Smooth muscle cell (in vitro differentiated cells): Measurements from ENCODE around the gene AGAP3. TPM values are rescaled to one million over a fixed set of nuclear protein-coding genes. Genes with fewer than 3 reads are reported as not detected.

Experiments used
- DNase-seq: peaks from one replicate; lab custom pipeline; 2025; ENCODE audit not compliant: unreplicated experiment; lab: John Stamatoyannopoulos, UW
- H2AFZ ChIP-seq: fragments of 200-600 bp; sonication (generic); 2 replicates; pipeline ENCODE4 v1.6.0; 2016; ENCODE audit warnings: antibody characterized with exemption, low read depth, mild to moderate bottlenecking
- H3F3A ChIP-seq: fragments of 200-600 bp; sonication (generic); 2 replicates; pipeline ENCODE4 v1.6.0; 2017; ENCODE audit warnings: antibody characterized with exemption, low read depth
- H3K27ac ChIP-seq: fragments of 200-600 bp; sonication (generic); 2 replicates; pipeline ENCODE4 v1.5.1; 2016; ENCODE audit warnings: low read depth, mild to moderate bottlenecking
- H3K27me3 ChIP-seq: fragments of 200-600 bp; sonication (generic); 2 replicates; pipeline ENCODE4 v1.6.1; 2016; ENCODE audit warnings: low read depth, mild to moderate bottlenecking
- H3K36me3 ChIP-seq: fragments of 200-600 bp; sonication (generic); 2 replicates; pipeline ENCODE4 v1.5.1; 2016; ENCODE audit warnings: low read depth
- H3K4me1 ChIP-seq: fragments of 200-600 bp; sonication (generic); 2 replicates; pipeline ENCODE4 v1.5.1; 2016; ENCODE audit warnings: low read depth
- H3K4me2 ChIP-seq: fragments of 200-600 bp; sonication (generic); 2 replicates; pipeline ENCODE4 v1.6.0; 2016; ENCODE audit warnings: mild to moderate bottlenecking
- H3K4me3 ChIP-seq: fragments of 200-600 bp; sonication (generic); 2 replicates; pipeline ENCODE4 v1.5.1; 2016; ENCODE audit warnings: mild to moderate bottlenecking
- H3K79me2 ChIP-seq: fragments of 200-600 bp; sonication (generic); 2 replicates; pipeline ENCODE4 v1.6.0; 2016; ENCODE audit warnings: low read depth, mild to moderate bottlenecking
- H3K9ac ChIP-seq: fragments of 200-600 bp; sonication (generic); 2 replicates; pipeline ENCODE4 v1.6.0; 2016; ENCODE audit warnings: low read depth
- H3K9me3 ChIP-seq: fragments of 200-600 bp; sonication (generic); replicated peaks from 2 replicates; pipeline ENCODE4 v1.5.1; 2016; ENCODE audit warnings: low read depth
- H4K20me1 ChIP-seq: fragments of 200-600 bp; sonication (generic); 2 replicates; pipeline ENCODE4 v1.6.0; 2016; ENCODE audit warnings: low read depth
- CTCF ChIP-seq: fragments of 200-600 bp; sonication (generic); IDR thresholded peaks from 2 replicates; pipeline ENCODE4 v1.5.1; 2017; ENCODE audit warnings: borderline replicate concordance, mild to moderate bottlenecking, antibody characterized with exemption; ENCODE audit not compliant: insufficient read depth, poor library complexity, severe bottlenecking
- WGBS: methylation state at CpG from one replicate; pipeline ENCODE4 v1.1.7; 2016; ENCODE audit warnings: low lambda C conversion rate; 5-methylcytosine and 5-hydroxymethylcytosine counted together
- polyA plus RNA-seq: library from polyadenylated mRNA; unstranded; fragments of >200 nt; fragmentation: Nextera tagmentation; extraction: Ambion mirVana; gene quantifications from 2 replicates; pipeline ENCODE4 v1.2.1, GENCODE V29; 2016
- total RNA-seq: library from RNA; depleted of rRNA; stranded (reverse); fragments of >200 nt; gene quantifications from 2 replicates; pipeline ENCODE4 v1.2.3, GENCODE V29; 2014

Gene AGAP3
- total RNA-seq (27.2 and 29.8 TPM in 2 replicates), polyA plus RNA-seq (51.4 and 87.3 TPM in 2 replicates)

GRCh38 chr7:151085691-151086620, at the start of gene AGAP3:
TSS of gene AGAP3 (plus strand) at chr7:151086475. CDS start at chr7:151086742, 267 bp downstream.
- H3K36me3 ChIP-seq = no peaks in the 10 kb centered on the region
- DNase-seq = peak; percentile 67
- peak within 1 kb of the TSS; percentile 93 for H3K27ac ChIP-seq
- no peaks in the 10 kb centered on the region for H3K27me3 ChIP-seq
- WGBS = 2% methylated on average over 23 of the region's 84 CpGs
- H2AFZ ChIP-seq = peak within 1 kb of the TSS; percentile 84
- peaks cover 30% of the 10 kb centered on the region for H3F3A ChIP-seq
- H3K4me3 ChIP-seq = peak within 1 kb of the TSS; percentile 61
- peaks cover 45% of the 10 kb centered on the region for H3K4me1 ChIP-seq
- H3K79me2 ChIP-seq = peaks cover 52% of the 10 kb centered on the region
- no peak for TF ChIP-seq CTCF
- H3K9me3 ChIP-seq = no peaks in the 10 kb centered on the region
- peaks cover 41% of the 10 kb centered on the region for H4K20me1 ChIP-seq
- peak within 1 kb of the TSS; percentile 84 for H3K9ac ChIP-seq
- H3K4me2 ChIP-seq = peak within 1 kb of the TSS; percentile 95

GRCh38 chr7:151038951-151039849, 47.1 kb upstream of the AGAP3 start:
- Histone ChIP-seq H3K9ac (peak overlapping the region; percentile 78), H3F3A (peaks cover 21% of the 10 kb centered on the region), H3K36me3 (no peaks in the 10 kb centered on the region), H3K4me1 (peaks cover 4% of the 10 kb centered on the region), H3K4me2 (peak overlapping the region; percentile 69), H3K79me2 (no peaks in the 10 kb centered on the region), H3K27ac (peak overlapping the region; percentile 98), H3K9me3 (no peaks in the 10 kb centered on the region), H3K27me3 (no peaks in the 10 kb centered on the region), H4K20me1 (no peaks in the 10 kb centered on the region), H2AFZ (no peak overlapping the region), H3K4me3 (no peak overlapping the region)
- WGBS = 16% methylated on average over 12 of the region's 12 CpGs
- no peak for TF ChIP-seq CTCF
- peak; percentile 69 for DNase-seq

- 66% methylated on average over 18 of the region's 18 CpGs for WGBS
Observed at GRCh38 chr7:151039850-151040548, 46.3 kb upstream of the AGAP3 start.

More at GRCh38 chr7:151039850-151040548, 46.3 kb upstream of the AGAP3 start:
- no peak for TF ChIP-seq CTCF
- Histone ChIP-seq H3K9ac (peak overlapping the region; percentile 53), H2AFZ (no peak overlapping the region), H3F3A (peaks cover 21% of the 10 kb centered on the region), H3K27ac (peak overlapping the region; percentile 98), H3K9me3 (no peaks in the 10 kb centered on the region), H3K79me2 (no peaks in the 10 kb centered on the region), H3K4me1 (peaks cover 4% of the 10 kb centered on the region), H3K4me2 (peak overlapping the region; percentile 69), H3K27me3 (no peaks in the 10 kb centered on the region), H3K36me3 (no peaks in the 10 kb centered on the region), H3K4me3 (no peak overlapping the region), H4K20me1 (no peaks in the 10 kb centered on the region)
- DNase-seq = no peak
